Measurements from ENCODE around the gene CEBPG.

Gene CEBPG

GRCh38 chr19:33404506-33405253 lies 31.2 kb downstream of the CEBPG start:
- Histone ChIP-seq H3K4me1 (ENCODE audit: insufficient read depth, low read length) (peaks cover 3% of the 10 kb centered on the region), H3K4me3 (ENCODE audit: low read length) (no peak overlapping the region), H3K27me3 (ENCODE audit: insufficient read depth, low read length) (no peaks in the 10 kb centered on the region), H3K36me3 (ENCODE audit: insufficient read depth, low read length) (no peaks in the 10 kb centered on the region), H3K9me3 (ENCODE audit: low read length) (no peaks in the 10 kb centered on the region), H2AFZ (ENCODE audit: low read depth, low read length) (no peak overlapping the region)

- no peaks in the 10 kb centered on the region for H3K36me3 ChIP-seq (ENCODE audit: insufficient read depth, low read length)
- H3K27me3 ChIP-seq (ENCODE audit: insufficient read depth, low read length): no peaks in the 10 kb centered on the region
- no peak overlapping the region for H2AFZ ChIP-seq (ENCODE audit: low read depth, low read length)
- peaks cover 3% of the 10 kb centered on the region for H3K4me1 ChIP-seq (ENCODE audit: insufficient read depth, low read length)
- H3K9me3 ChIP-seq (ENCODE audit: low read length): no peaks in the 10 kb centered on the region
- no peak overlapping the region for H3K4me3 ChIP-seq (ENCODE audit: low read length)
Measured at GRCh38 chr19:33405254-33405552, 31.7 kb downstream of the CEBPG start.

- Histone ChIP-seq H2AFZ (ENCODE audit: low read depth, low read length) (no peak overlapping the region), H3K36me3 (ENCODE audit: insufficient read depth, low read length) (no peaks in the 10 kb centered on the region), H3K4me1 (ENCODE audit: insufficient read depth, low read length) (peaks cover 3% of the 10 kb centered on the region), H3K27me3 (ENCODE audit: insufficient read depth, low read length) (no peaks in the 10 kb centered on the region), H3K9me3 (ENCODE audit: low read length) (no peaks in the 10 kb centered on the region), H3K4me3 (ENCODE audit: low read length) (no peak overlapping the region)
Measured at GRCh38 chr19:33405553-33406461, 32.3 kb downstream of the CEBPG start.

GRCh38 chr19:33406521-33407139 lies 33.1 kb downstream of the CEBPG start:
- no peaks in the 10 kb centered on the region for H3K9me3 ChIP-seq (ENCODE audit: low read length)
- no peak overlapping the region for H3K4me3 ChIP-seq (ENCODE audit: low read length)
- no peaks in the 10 kb centered on the region for H3K27me3 ChIP-seq (ENCODE audit: insufficient read depth, low read length)
- H2AFZ ChIP-seq (ENCODE audit: low read depth, low read length): no peak overlapping the region
- peaks cover 3% of the 10 kb centered on the region for H3K4me1 ChIP-seq (ENCODE audit: insufficient read depth, low read length)
- no peaks in the 10 kb centered on the region for H3K36me3 ChIP-seq (ENCODE audit: insufficient read depth, low read length)

- H3K4me3 ChIP-seq (ENCODE audit: low read length): no peak overlapping the region
- H3K27me3 ChIP-seq (ENCODE audit: insufficient read depth, low read length): no peaks in the 10 kb centered on the region
- H3K4me1 ChIP-seq (ENCODE audit: insufficient read depth, low read length): peaks cover 3% of the 10 kb centered on the region
- no peaks in the 10 kb centered on the region for H3K9me3 ChIP-seq (ENCODE audit: low read length)
- no peaks in the 10 kb centered on the region for H3K36me3 ChIP-seq (ENCODE audit: insufficient read depth, low read length)
- H2AFZ ChIP-seq (ENCODE audit: low read depth, low read length): no peak overlapping the region
Measured at GRCh38 chr19:33407140-33407551, 33.6 kb downstream of the CEBPG start.

- no peak overlapping the region for H2AFZ ChIP-seq (ENCODE audit: low read depth, low read length)
- H3K4me3 ChIP-seq (ENCODE audit: low read length): no peak overlapping the region
- peaks cover 3% of the 10 kb centered on the region for H3K4me1 ChIP-seq (ENCODE audit: insufficient read depth, low read length)
- no peaks in the 10 kb centered on the region for H3K27me3 ChIP-seq (ENCODE audit: insufficient read depth, low read length)
- no peaks in the 10 kb centered on the region for H3K36me3 ChIP-seq (ENCODE audit: insufficient read depth, low read length)
- no peaks in the 10 kb centered on the region for H3K9me3 ChIP-seq (ENCODE audit: low read length)
Measured at GRCh38 chr19:33407716-33408115, 34.2 kb downstream of the CEBPG start.

- H3K4me3 ChIP-seq (ENCODE audit: low read length): no peak overlapping the region
- no peaks in the 10 kb centered on the region for H3K9me3 ChIP-seq (ENCODE audit: low read length)
- H3K4me1 ChIP-seq (ENCODE audit: insufficient read depth, low read length): peaks cover 3% of the 10 kb centered on the region
- no peaks in the 10 kb centered on the region for H3K36me3 ChIP-seq (ENCODE audit: insufficient read depth, low read length)
- no peak overlapping the region for H2AFZ ChIP-seq (ENCODE audit: low read depth, low read length)
- no peaks in the 10 kb centered on the region for H3K27me3 ChIP-seq (ENCODE audit: insufficient read depth, low read length)
Measured at GRCh38 chr19:33408116-33408515, 34.6 kb downstream of the CEBPG start.

GRCh38 chr19:33408538-33409434 lies 35.3 kb downstream of the CEBPG start:
- Histone ChIP-seq H3K9me3 (ENCODE audit: low read length) (no peaks in the 10 kb centered on the region), H3K4me1 (ENCODE audit: insufficient read depth, low read length) (peaks cover 3% of the 10 kb centered on the region), H3K36me3 (ENCODE audit: insufficient read depth, low read length) (no peaks in the 10 kb centered on the region), H3K27me3 (ENCODE audit: insufficient read depth, low read length) (no peaks in the 10 kb centered on the region), H2AFZ (ENCODE audit: low read depth, low read length) (no peak overlapping the region), H3K4me3 (ENCODE audit: low read length) (no peak overlapping the region)

- no peaks in the 10 kb centered on the region for H3K9me3 ChIP-seq (ENCODE audit: low read length)
- no peaks in the 10 kb centered on the region for H3K36me3 ChIP-seq (ENCODE audit: insufficient read depth, low read length)
- no peak overlapping the region for H2AFZ ChIP-seq (ENCODE audit: low read depth, low read length)
- peaks cover 3% of the 10 kb centered on the region for H3K4me1 ChIP-seq (ENCODE audit: insufficient read depth, low read length)
- no peak overlapping the region for H3K4me3 ChIP-seq (ENCODE audit: low read length)
- no peaks in the 10 kb centered on the region for H3K27me3 ChIP-seq (ENCODE audit: insufficient read depth, low read length)
Measured at GRCh38 chr19:33409906-33410685, 36.6 kb downstream of the CEBPG start.

- H2AFZ ChIP-seq (ENCODE audit: low read depth, low read length): no peak overlapping the region
- H3K36me3 ChIP-seq (ENCODE audit: insufficient read depth, low read length): no peaks in the 10 kb centered on the region
- no peaks in the 10 kb centered on the region for H3K27me3 ChIP-seq (ENCODE audit: insufficient read depth, low read length)
- peaks cover 3% of the 10 kb centered on the region for H3K4me1 ChIP-seq (ENCODE audit: insufficient read depth, low read length)
- no peak overlapping the region for H3K4me3 ChIP-seq (ENCODE audit: low read length)
- H3K9me3 ChIP-seq (ENCODE audit: low read length): no peaks in the 10 kb centered on the region
Measured at GRCh38 chr19:33410915-33411401, 37.4 kb downstream of the CEBPG start.

- Histone ChIP-seq H3K9me3 (ENCODE audit: low read length) (no peaks in the 10 kb centered on the region), H3K4me3 (ENCODE audit: low read length) (no peak overlapping the region), H3K27me3 (ENCODE audit: insufficient read depth, low read length) (no peaks in the 10 kb centered on the region), H3K36me3 (ENCODE audit: insufficient read depth, low read length) (no peaks in the 10 kb centered on the region), H3K4me1 (ENCODE audit: insufficient read depth, low read length) (no peaks in the 10 kb centered on the region), H2AFZ (ENCODE audit: low read depth, low read length) (no peak overlapping the region)
Measured at GRCh38 chr19:33411621-33412180, 38.2 kb downstream of the CEBPG start.
